CD4-positive, alpha-beta T cell (primary cell): ENCODE measurements around the gene KARS1. TPM values are rescaled to one million over a fixed set of nuclear protein-coding genes. Genes with fewer than 3 reads are reported as not detected.

Source experiments
- ATAC-seq: fragments of 200-7000 bp; cut with Tn5 transposase; one replicate; pipeline ENCODE4 v1.10.0; 2022; ENCODE audit warnings: mild to moderate bottlenecking; ENCODE audit not compliant: poor library complexity
- CTCF ChIA-PET: fragments of 350-600 bp; sonication (Branson Sonifier 250); formaldehyde crosslinking; loops from one replicate; lab custom pipeline; 2021; ENCODE audit warnings: antibody characterized with exemption, inconsistent platforms; lab: Charles Lee
- POLR2A ChIA-PET: fragments of 350-600 bp; sonication (Branson Sonifier 250); formaldehyde crosslinking; loops from one replicate; lab custom pipeline; 2021; ENCODE audit warnings: antibody characterized with exemption, inconsistent platforms; lab: Charles Lee
- DNase-seq, 14 experiments: peaks; one replicate each; pipeline ENCODE4 v3.0.0-alpha.2; 2013 to 2020; ENCODE audit warnings: mixed read lengths in 2 of 14
- H3K27ac ChIP-seq, 2 donors: one replicate each; pipeline versions ENCODE4 v1.5.1 to v1.7.0; 2013; ENCODE audit warnings: low read length in 2 of 2, low read depth in 1 of 2, mild to moderate bottlenecking in 1 of 2
- H3K27me3 ChIP-seq, 2 experiments: 1 replicate in 1 of 2; 2 replicates in 1 of 2; pipeline versions ENCODE4 v1.6.1 to v1.7.0; 2013; ENCODE audit warnings: low read length in 2 of 2, control low read depth in 1 of 2, mild to moderate bottlenecking in 1 of 2, moderate library complexity in 1 of 2; ENCODE audit not compliant: insufficient read depth in 2 of 2, control insufficient read depth in 1 of 2
- H3K36me3 ChIP-seq: one replicate; pipeline ENCODE4 v1.6.1; 2013; ENCODE audit warnings: low read length, control low read depth; ENCODE audit not compliant: insufficient read depth
- H3K4me1 ChIP-seq: one replicate; pipeline ENCODE4 v1.6.1; 2013; ENCODE audit warnings: low read length, control low read depth; ENCODE audit not compliant: insufficient read depth
- H3K4me3 ChIP-seq: one replicate; pipeline ENCODE4 v1.5.1; 2013; ENCODE audit warnings: mild to moderate bottlenecking, low read length, moderate library complexity
- H3K9me3 ChIP-seq, 2 experiments: 1 replicate in 1 of 2; 2 replicates in 1 of 2; pipeline versions ENCODE4 v1.6.1 to v1.7.0; 2013; ENCODE audit warnings: low read length in 2 of 2, mild to moderate bottlenecking in 2 of 2, control low read depth in 1 of 2, moderate library complexity in 1 of 2; ENCODE audit not compliant: control insufficient read depth in 1 of 2, insufficient read depth in 1 of 2
- H3K27ac Mint-ChIP-seq: one replicate; pipeline ENCODE4 v1.8.0; 2020; ENCODE audit warnings: mixed read lengths
- H3K27me3 Mint-ChIP-seq: one replicate; pipeline ENCODE4 v1.8.0; 2021; ENCODE audit warnings: mixed read lengths
- H3K36me3 Mint-ChIP-seq: one replicate; pipeline ENCODE4 v1.8.0; 2021; ENCODE audit warnings: low read depth, mixed read lengths
- H3K4me1 Mint-ChIP-seq: one replicate; pipeline ENCODE4 v1.8.0; 2021; ENCODE audit warnings: low read depth, mixed read lengths
- H3K4me3 Mint-ChIP-seq: one replicate; pipeline ENCODE4 v1.8.0; 2020; ENCODE audit warnings: mild to moderate bottlenecking, mixed read lengths
- H3K9me3 Mint-ChIP-seq: one replicate; pipeline ENCODE4 v1.8.0; 2020; ENCODE audit warnings: mixed read lengths
- CTCF ChIP-seq: fragments of 200-600 bp; IDR thresholded peaks from one replicate; pipeline ENCODE4 v1.8.0; 2022; ENCODE audit warnings: antibody characterized with exemption, mild to moderate bottlenecking
- intact Hi-C, 2 experiments: fragments of 100-400 bp; cut with DNase I in 1 of 2; cut with micrococcal nuclease in 1 of 2; formaldehyde crosslinking; loops; one replicate each; pipeline versions ENCODE4 v1.15.1 to v1.9.0; 2023 to 2025; cut with DNase I, micrococcal nuclease
- total RNA-seq, 174 experiments: library from RNA in 2 of 174; stranded (reverse) in 2 of 174; gene quantifications; one replicate each; pipeline ENCODE4 v1.2.3 and lab custom pipeline; 2021 to 2026

The KARS1 gene
- total RNA-seq, 2 experiments from 2014 or later = 151 to 153 TPM

GRCh38 chr16:75590920-75591843, 56.3 kb downstream of the KARS1 start:
- H3K27ac Mint-ChIP-seq = no peak overlapping the region
- CTCF ChIA-PET = interaction anchor here (1.0 kb wide), 1 partner anchor 74 kb away, joined by 3 read pairs; no protein-coding TSS in a partner anchor
- intact Hi-C loops = no loop called here

GRCh38 chr16:75589306-75589705, 58.2 kb downstream of the KARS1 start:
- Histone ChIP-seq H3K9me3 (no peaks in the 10 kb centered on the region), H3K4me1 (no peaks in the 10 kb centered on the region), H3K36me3 (peaks cover 7% of the 10 kb centered on the region), H3K4me3 (no peak overlapping the region), H3K27me3 (no peaks in the 10 kb centered on the region), H3K27ac (no peak overlapping the region)
- POLR2A ChIA-PET = no interaction called here
- no peak for DNase-seq
- Mint-ChIP-seq H3K4me3 (no peak overlapping the region), H3K9me3 (no peaks in the 10 kb centered on the region), H3K27me3 (no peaks in the 10 kb centered on the region), H3K36me3 (peaks cover 30% of the 10 kb centered on the region), H3K27ac (no peak overlapping the region), H3K4me1 (peaks cover under 1% of the 10 kb centered on the region)
- intact Hi-C loops = no loop called here
- no peak for ATAC-seq
- CTCF ChIA-PET = interaction anchor here (0.6 kb wide), 1 partner anchor 72 kb away, joined by 4 read pairs; no protein-coding TSS in a partner anchor
- no peak for TF ChIP-seq CTCF

More at GRCh38 chr16:75590920-75591843, 56.3 kb downstream of the KARS1 start:
- Histone ChIP-seq H3K27me3 (no peaks in the 10 kb centered on the region), H3K27ac (no peak overlapping the region), H3K4me3 (no peak overlapping the region), H3K9me3 (no peaks in the 10 kb centered on the region), H3K4me1 (no peaks in the 10 kb centered on the region), H3K36me3 (peaks cover 11% of the 10 kb centered on the region)
- Mint-ChIP-seq H3K4me3 (no peak overlapping the region), H3K36me3 (peaks cover 43% of the 10 kb centered on the region), H3K4me1 (peaks cover 5% of the 10 kb centered on the region), H3K9me3 (no peaks in the 10 kb centered on the region), H3K27me3 (no peaks in the 10 kb centered on the region)
- no peak for TF ChIP-seq CTCF
- DNase-seq = no peak
- POLR2A ChIA-PET = no interaction called here
- no peak for ATAC-seq

- ChIA-PET POLR2A (no interaction called here), CTCF (interaction anchor here (0.6 kb wide), 1 partner anchor 71 kb away, joined by 4 read pairs; no protein-coding TSS in a partner anchor)
- no peak for DNase-seq
- no peak for TF ChIP-seq CTCF
- Histone ChIP-seq H3K9me3 (no peaks in the 10 kb centered on the region), H3K27ac (no peak overlapping the region), H3K4me3 (no peak overlapping the region), H3K27me3 (no peaks in the 10 kb centered on the region), H3K36me3 (peaks cover 2% of the 10 kb centered on the region), H3K4me1 (no peaks in the 10 kb centered on the region)
- H3K27me3 Mint-ChIP-seq = no peaks in the 10 kb centered on the region
- H3K4me3 Mint-ChIP-seq = no peak overlapping the region
- H3K27ac Mint-ChIP-seq = no peak overlapping the region
- no peaks in the 10 kb centered on the region for H3K4me1 Mint-ChIP-seq
- ATAC-seq = no peak
- H3K36me3 Mint-ChIP-seq = peaks cover 25% of the 10 kb centered on the region
- H3K9me3 Mint-ChIP-seq = no peaks in the 10 kb centered on the region
- intact Hi-C loops = no loop called here
Observed at GRCh38 chr16:75588716-75589115, 58.7 kb downstream of the KARS1 start.
